MM.1S (cell line): ENCODE measurements around the gene GBGT1.

Experiments used
- DNase-seq: peaks from one replicate; pipeline ENCODE4 v3.0.0-alpha.2; 2015
- H2AFZ ChIP-seq: fragments of 300-600 bp; sonication (generic); 2 replicates; pipeline ENCODE4 v1.6.0; 2016; ENCODE audit warnings: antibody characterized with exemption, low read length
- H3F3A ChIP-seq: fragments of 300-600 bp; sonication (generic); 2 replicates; pipeline ENCODE4 v1.6.1; 2016; ENCODE audit warnings: mild to moderate bottlenecking, antibody characterized with exemption, low read length, moderate library complexity, mixed read lengths; ENCODE audit not compliant: insufficient read depth
- H3K27ac ChIP-seq: fragments of 300-600 bp; sonication (generic); 2 replicates; pipeline ENCODE4 v1.5.1; 2016; ENCODE audit warnings: mild to moderate bottlenecking, low read length
- H3K27me3 ChIP-seq: fragments of 300-600 bp; sonication (generic); replicated peaks from 2 replicates; pipeline ENCODE4 v1.6.0; 2016; ENCODE audit warnings: low read length; ENCODE audit not compliant: insufficient read depth
- H3K36me3 ChIP-seq: fragments of 300-600 bp; sonication (generic); replicated peaks from 2 replicates; pipeline ENCODE4 v1.6.1; 2016; ENCODE audit warnings: mild to moderate bottlenecking, low read length, mixed read lengths; ENCODE audit not compliant: insufficient read depth
- H3K4me1 ChIP-seq: fragments of 300-600 bp; sonication (generic); 2 replicates; pipeline ENCODE4 v1.6.1; 2016; ENCODE audit warnings: low read length, mixed read lengths
- H3K4me2 ChIP-seq: fragments of 300-600 bp; sonication (generic); 2 replicates; pipeline ENCODE4 v1.6.0; 2016; ENCODE audit warnings: low read depth, low read length
- H3K4me3 ChIP-seq: fragments of 300-600 bp; sonication (generic); 2 replicates; pipeline ENCODE4 v1.5.1; 2016; ENCODE audit warnings: low read length, mixed read lengths
- H3K79me2 ChIP-seq: fragments of 300-600 bp; sonication (generic); 2 replicates; pipeline ENCODE4 v1.6.1; 2016; ENCODE audit warnings: mixed run types, low read length, mixed read lengths
- H3K9ac ChIP-seq: fragments of 300-600 bp; sonication (generic); 2 replicates; pipeline ENCODE4 v1.6.1; 2016; ENCODE audit warnings: low read length, mixed read lengths
- H3K9me2 ChIP-seq: fragments of 300-600 bp; sonication (generic); replicated peaks from 2 replicates; pipeline ENCODE4 v1.6.1; 2016; ENCODE audit warnings: mild to moderate bottlenecking, low read length, mixed read lengths; ENCODE audit not compliant: insufficient read depth
- H3K9me3 ChIP-seq: fragments of 300-600 bp; sonication (generic); replicated peaks from 2 replicates; pipeline ENCODE4 v1.6.1; 2016; ENCODE audit warnings: mild to moderate bottlenecking, low read length, mixed read lengths; ENCODE audit not compliant: insufficient read depth
- H4K20me1 ChIP-seq: fragments of 300-600 bp; sonication (generic); 2 replicates; pipeline ENCODE4 v1.6.1; 2016; ENCODE audit warnings: mild to moderate bottlenecking, low read length, moderate library complexity, mixed read lengths; ENCODE audit not compliant: insufficient read depth
- CTCF ChIP-seq: fragments of 300-600 bp; sonication (generic); IDR thresholded peaks from 2 replicates; pipeline ENCODE4 v1.5.1; 2016; ENCODE audit warnings: antibody characterized with exemption, low read length, mixed read lengths
- EZH2 ChIP-seq: fragments of 300-600 bp; sonication (generic); optimal IDR thresholded peaks from 2 replicates; pipeline ENCODE3; 2017; ENCODE audit warnings: low read depth, mild to moderate bottlenecking, antibody characterized with exemption, low read length, mixed read lengths
- EZH2phosphoT487 ChIP-seq: fragments of 300-600 bp; sonication (generic); IDR thresholded peaks from 2 replicates; pipeline ENCODE4 v1.6.1; 2018; ENCODE audit warnings: antibody characterized with exemption, low read length

GBGT1 gene

GRCh38 chr9:133106511-133107244 lies 57.0 kb downstream of the GBGT1 start:
- no peaks in the 10 kb centered on the region for H3F3A ChIP-seq
- H3K27ac ChIP-seq, result no peak overlapping the region
- H3K4me3 ChIP-seq, result no peak overlapping the region
- no peak overlapping the region for H2AFZ ChIP-seq
- no peak for DNase-seq
- H3K9me2 ChIP-seq, result no peaks in the 10 kb centered on the region
- H3K4me1 ChIP-seq, result no peaks in the 10 kb centered on the region
- TF ChIP-seq EZH2, result no peak
- TF ChIP-seq CTCF, result no peak
- TF ChIP-seq EZH2phosphoT487, result no peak
- no peaks in the 10 kb centered on the region for H3K36me3 ChIP-seq
- H3K4me2 ChIP-seq, result no peak overlapping the region
- no peaks in the 10 kb centered on the region for H3K27me3 ChIP-seq
- no peaks in the 10 kb centered on the region for H4K20me1 ChIP-seq
- H3K9ac ChIP-seq, result no peak overlapping the region
- H3K79me2 ChIP-seq, result no peaks in the 10 kb centered on the region
- no peaks in the 10 kb centered on the region for H3K9me3 ChIP-seq

- DNase-seq, result no peak
- no peak overlapping the region for H3K4me2 ChIP-seq
- H3K9me2 ChIP-seq, result no peaks in the 10 kb centered on the region
- H3K4me3 ChIP-seq, result no peak overlapping the region
- H2AFZ ChIP-seq, result no peak overlapping the region
- H4K20me1 ChIP-seq, result no peaks in the 10 kb centered on the region
- no peaks in the 10 kb centered on the region for H3K9me3 ChIP-seq
- TF ChIP-seq CTCF (no peak), EZH2 (no peak), EZH2phosphoT487 (no peak)
- H3K36me3 ChIP-seq, result no peaks in the 10 kb centered on the region
- no peaks in the 10 kb centered on the region for H3K79me2 ChIP-seq
- no peak overlapping the region for H3K9ac ChIP-seq
- H3K27me3 ChIP-seq, result no peaks in the 10 kb centered on the region
- no peaks in the 10 kb centered on the region for H3K4me1 ChIP-seq
- no peaks in the 10 kb centered on the region for H3F3A ChIP-seq
- H3K27ac ChIP-seq, result no peak overlapping the region
Observed at GRCh38 chr9:133105461-133105770, 58.3 kb downstream of the GBGT1 start.

- TF ChIP-seq CTCF (no peak), EZH2 (no peak), EZH2phosphoT487 (no peak)
Observed at GRCh38 chr9:133104718-133105460, 58.8 kb downstream of the GBGT1 start.

More at GRCh38 chr9:133104718-133105460, 58.8 kb downstream of the GBGT1 start:
- Histone ChIP-seq H4K20me1 (no peaks in the 10 kb centered on the region), H3K4me2 (no peak overlapping the region), H3K27ac (no peak overlapping the region), H3K27me3 (no peaks in the 10 kb centered on the region), H3K9me3 (no peaks in the 10 kb centered on the region), H2AFZ (no peak overlapping the region), H3K4me3 (no peak overlapping the region), H3K9ac (no peak overlapping the region), H3K4me1 (no peaks in the 10 kb centered on the region), H3K79me2 (no peaks in the 10 kb centered on the region), H3F3A (no peaks in the 10 kb centered on the region), H3K36me3 (no peaks in the 10 kb centered on the region), H3K9me2 (no peaks in the 10 kb centered on the region)
- no peak for DNase-seq
